Type B pancreatic cell (in vitro differentiated cells): ENCODE results near the gene IQSEC1. TPM values are rescaled to one million over a fixed set of nuclear protein-coding genes. Genes with fewer than 3 reads are reported as not detected.

Source experiments
- DNase-seq: peaks from one replicate; pipeline ENCODE4 v3.0.0; 2021; ENCODE audit warnings: mixed read lengths; ENCODE audit not compliant: unreplicated experiment; ENCODE audit errors: extremely low spot score
- H3K27ac Mint-ChIP-seq: 2 replicates; pipeline ENCODE4 v1.8.0; 2021; ENCODE audit warnings: mild to moderate bottlenecking, mixed read lengths
- H3K27me3 Mint-ChIP-seq: 2 replicates; pipeline ENCODE4 v1.8.0; 2021; ENCODE audit warnings: mixed read lengths
- H3K36me3 Mint-ChIP-seq: 2 replicates; pipeline ENCODE4 v1.8.0; 2021; ENCODE audit warnings: mixed read lengths
- H3K4me1 Mint-ChIP-seq: one replicate; pipeline ENCODE4 v1.8.0; 2021; ENCODE audit warnings: mixed read lengths; ENCODE audit not compliant: unreplicated experiment
- H3K4me3 Mint-ChIP-seq: 2 replicates; pipeline ENCODE4 v1.8.0; 2021; ENCODE audit warnings: mild to moderate bottlenecking, mixed read lengths
- H3K9me3 Mint-ChIP-seq: 2 replicates; pipeline ENCODE4 v1.8.0; 2021; ENCODE audit warnings: mixed read lengths
- total RNA-seq: library from RNA; stranded (reverse); gene quantifications from 2 replicates; pipeline ENCODE4 v1.2.1, GENCODE V29; 2021; ENCODE audit warnings: low replicate concordance
- TF ChIP-seq, protein P1 (sequence below): fragments of 200-600 bp; sonication (generic); conservative IDR thresholded peaks from 2 replicates; pipeline ENCODE4 v1.5.0; 2021; ENCODE audit warnings: antibody characterized with exemption, mild to moderate bottlenecking

Gene IQSEC1
- total RNA-seq, 1 donor from 2014 or later: 33.1 TPM

DNA sequence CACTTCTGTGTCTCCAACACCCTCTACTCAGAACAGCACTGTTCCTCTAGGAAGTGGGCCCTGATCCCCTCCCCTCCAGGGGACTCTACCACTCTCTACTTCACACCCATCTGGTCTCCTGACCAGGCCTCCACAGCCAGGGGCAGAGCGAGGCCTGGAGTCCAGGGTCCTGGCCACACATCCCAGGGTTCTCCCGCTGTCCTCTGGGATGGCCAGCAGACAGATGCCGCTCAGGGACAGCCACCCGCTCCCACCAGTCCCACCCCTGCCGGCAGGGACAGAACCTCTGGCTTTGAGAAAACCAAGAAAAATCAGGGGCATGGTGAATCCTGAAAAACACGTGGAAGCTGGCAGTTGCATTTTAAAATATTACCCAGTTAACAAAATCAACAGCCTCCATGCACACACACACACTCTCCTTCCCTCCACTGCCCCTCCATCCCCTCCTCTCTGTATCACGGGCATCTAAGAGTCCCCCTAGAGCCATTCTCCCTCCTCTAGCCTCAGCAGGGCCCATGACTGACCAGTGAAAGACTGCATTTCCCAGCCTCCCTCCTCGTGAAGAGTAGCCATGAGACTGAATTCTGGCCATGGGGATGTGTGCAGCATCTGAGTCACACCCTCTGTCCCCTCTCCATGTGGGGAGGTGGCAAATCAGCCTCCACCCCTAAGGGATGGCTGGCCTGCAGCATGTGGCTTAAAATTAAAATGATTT, 32.1 kb upstream of the IQSEC1 start:
- no peak overlapping the region for H3K4me3 Mint-ChIP-seq
- H3K27me3 Mint-ChIP-seq: no peaks in the 10 kb centered on the region
- no peaks in the 10 kb centered on the region for H3K36me3 Mint-ChIP-seq
- TF ChIP-seq, protein P1, sequence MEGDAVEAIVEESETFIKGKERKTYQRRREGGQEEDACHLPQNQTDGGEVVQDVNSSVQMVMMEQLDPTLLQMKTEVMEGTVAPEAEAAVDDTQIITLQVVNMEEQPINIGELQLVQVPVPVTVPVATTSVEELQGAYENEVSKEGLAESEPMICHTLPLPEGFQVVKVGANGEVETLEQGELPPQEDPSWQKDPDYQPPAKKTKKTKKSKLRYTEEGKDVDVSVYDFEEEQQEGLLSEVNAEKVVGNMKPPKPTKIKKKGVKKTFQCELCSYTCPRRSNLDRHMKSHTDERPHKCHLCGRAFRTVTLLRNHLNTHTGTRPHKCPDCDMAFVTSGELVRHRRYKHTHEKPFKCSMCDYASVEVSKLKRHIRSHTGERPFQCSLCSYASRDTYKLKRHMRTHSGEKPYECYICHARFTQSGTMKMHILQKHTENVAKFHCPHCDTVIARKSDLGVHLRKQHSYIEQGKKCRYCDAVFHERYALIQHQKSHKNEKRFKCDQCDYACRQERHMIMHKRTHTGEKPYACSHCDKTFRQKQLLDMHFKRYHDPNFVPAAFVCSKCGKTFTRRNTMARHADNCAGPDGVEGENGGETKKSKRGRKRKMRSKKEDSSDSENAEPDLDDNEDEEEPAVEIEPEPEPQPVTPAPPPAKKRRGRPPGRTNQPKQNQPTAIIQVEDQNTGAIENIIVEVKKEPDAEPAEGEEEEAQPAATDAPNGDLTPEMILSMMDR: no peak
- H3K27ac Mint-ChIP-seq: no peak overlapping the region
- no peaks in the 10 kb centered on the region for H3K9me3 Mint-ChIP-seq
- no peak for DNase-seq
- H3K4me1 Mint-ChIP-seq: no peaks in the 10 kb centered on the region

GRCh38 chr3:13104511-13104910, 31.3 kb upstream of the IQSEC1 start:
- no peaks in the 10 kb centered on the region for H3K9me3 Mint-ChIP-seq
- TF ChIP-seq, protein P1: no peak
- H3K27me3 Mint-ChIP-seq: no peaks in the 10 kb centered on the region
- H3K4me3 Mint-ChIP-seq: no peak overlapping the region
- no peak overlapping the region for H3K27ac Mint-ChIP-seq
- DNase-seq: no peak
- H3K36me3 Mint-ChIP-seq: no peaks in the 10 kb centered on the region
- H3K4me1 Mint-ChIP-seq: no peaks in the 10 kb centered on the region

- H3K27ac Mint-ChIP-seq: no peak overlapping the region
- no peak for DNase-seq
- H3K36me3 Mint-ChIP-seq: no peaks in the 10 kb centered on the region
- no peaks in the 10 kb centered on the region for H3K9me3 Mint-ChIP-seq
- TF ChIP-seq, protein P1: no peak
- H3K4me3 Mint-ChIP-seq: no peak overlapping the region
- H3K27me3 Mint-ChIP-seq: no peaks in the 10 kb centered on the region
- H3K4me1 Mint-ChIP-seq: no peaks in the 10 kb centered on the region
Observed at GRCh38 chr3:13103416-13104058, 30.3 kb upstream of the IQSEC1 start.

DNA sequence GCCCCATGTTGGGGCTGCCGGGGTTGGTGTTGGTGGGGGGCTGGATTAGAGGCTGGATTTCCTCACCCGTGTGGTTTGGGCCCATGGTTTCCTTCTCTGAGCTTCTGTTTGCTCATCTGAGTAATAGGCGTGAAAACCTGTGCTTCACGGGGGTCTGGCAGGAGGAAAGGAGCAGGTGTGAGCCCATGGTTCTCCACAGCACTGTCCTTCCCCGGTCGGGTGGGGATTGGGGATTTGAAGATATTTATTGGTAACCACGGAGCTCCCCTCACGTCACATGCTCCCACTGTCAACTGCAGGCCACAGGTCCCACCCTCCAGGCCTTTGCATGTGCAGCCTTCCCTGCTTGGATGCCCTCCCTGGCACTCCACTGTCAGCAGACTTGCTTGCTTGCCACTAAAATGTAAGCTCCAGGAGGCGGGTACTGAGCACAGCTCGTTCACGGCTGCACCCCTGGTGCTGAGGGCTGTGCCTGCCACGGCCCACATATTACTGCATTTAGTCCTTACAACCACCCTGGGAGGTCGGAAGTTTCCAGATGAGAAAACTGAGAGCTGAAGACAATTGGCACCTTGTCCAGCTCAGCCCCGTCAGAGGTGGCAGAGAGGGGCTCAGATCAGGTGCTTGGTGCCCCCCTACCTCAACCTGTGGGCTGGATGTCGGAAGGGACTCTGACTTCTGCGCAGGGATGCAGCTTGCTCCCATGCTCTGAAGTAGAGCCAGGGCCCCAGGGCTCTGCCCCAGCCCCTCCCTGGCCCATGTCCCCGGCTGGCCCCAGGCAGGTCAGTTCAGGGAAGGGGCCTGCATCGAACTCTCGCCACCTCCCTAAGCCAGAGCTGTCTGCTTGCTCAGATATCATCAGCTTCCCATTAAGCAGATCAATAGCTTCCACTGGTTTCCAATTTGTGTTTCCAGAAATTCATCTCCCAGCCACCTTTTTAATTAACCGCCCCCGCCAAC, 29.4 kb upstream of the IQSEC1 start:
- Mint-ChIP-seq H3K27ac (no peak overlapping the region), H3K9me3 (no peaks in the 10 kb centered on the region), H3K36me3 (no peaks in the 10 kb centered on the region), H3K4me3 (no peak overlapping the region), H3K4me1 (no peaks in the 10 kb centered on the region), H3K27me3 (no peaks in the 10 kb centered on the region)
- TF ChIP-seq, protein P1: no peak
- DNase-seq: no peak

DNA sequence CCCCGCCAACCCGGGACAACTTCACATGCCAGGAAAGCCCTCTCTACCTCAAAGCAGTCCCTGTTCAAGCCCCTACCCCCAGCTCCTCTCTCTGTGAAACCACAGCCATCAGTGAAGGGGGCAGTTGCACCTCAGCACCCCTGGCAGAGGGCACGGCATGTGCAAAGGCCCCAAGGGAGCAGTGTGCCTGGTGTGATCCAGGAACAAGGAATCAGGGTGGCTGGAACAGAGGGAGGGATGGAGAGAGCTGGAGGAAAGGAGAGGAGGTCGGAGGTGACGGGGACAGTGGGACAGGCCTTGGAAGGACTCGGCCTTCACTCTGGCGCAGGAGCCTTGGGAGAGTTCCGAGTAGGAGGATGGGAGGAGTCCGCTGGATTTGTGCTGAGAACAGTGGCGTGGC, 26.5 kb upstream of the IQSEC1 start:
- Mint-ChIP-seq H3K36me3 (no peaks in the 10 kb centered on the region), H3K27ac (no peak overlapping the region), H3K4me3 (no peak overlapping the region), H3K27me3 (no peaks in the 10 kb centered on the region), H3K4me1 (peaks cover 4% of the 10 kb centered on the region), H3K9me3 (no peaks in the 10 kb centered on the region)
- no peak for DNase-seq
- TF ChIP-seq, protein P1: no peak
